Vagina (tissue), 2 donors: ENCODE measurements around the gene CPZ.

Source experiments
- CTCF ChIP-seq, 3 experiments: fragments of 450-650 bp in 2 of 3; fragments of 200-600 bp in 1 of 3; sonication (generic) in 1 of 3; IDR thresholded peaks; one replicate each; pipeline ENCODE4 v1.5.1; 2017 to 2019; ENCODE audit warnings: antibody characterized with exemption in 3 of 3, mild to moderate bottlenecking in 2 of 3, moderate library complexity in 2 of 3
- POLR2A ChIP-seq, 2 donors: fragments of 450-650 bp; IDR thresholded peaks; one replicate each; pipeline ENCODE4 v1.6.1; 2017; ENCODE audit warnings: antibody characterized with exemption in 2 of 2, mild to moderate bottlenecking in 2 of 2, moderate library complexity in 2 of 2
- POLR2AphosphoS5 ChIP-seq, 2 donors: sonication (generic); formaldehyde crosslinking; IDR thresholded peaks; one replicate each; pipeline ENCODE4 v1.9.0; 2017; ENCODE audit warnings: antibody characterized with exemption in 2 of 2, mild to moderate bottlenecking in 2 of 2, low read depth in 1 of 2; ENCODE audit not compliant: insufficient read depth in 1 of 2

GRCh38 chr4:8555716-8556115 lies 36.8 kb upstream of the CPZ start:
- TF ChIP-seq POLR2A (IDR thresholded peaks at IDR 0.05) (no peak), CTCF (IDR thresholded peaks at IDR 0.05) (no peak), POLR2AphosphoS5 (IDR thresholded peaks at IDR 0.05; ENCODE audit: insufficient read depth in 1 of 2, low read depth in 1 of 2) (no peak)
